DMS114 treated with DMSO at 0.1 percent for 48 hours (cell line): Measurements from ENCODE around the gene BBS9.

Source experiments
- DNase-seq: peaks from one replicate; lab custom pipeline; 2025; ENCODE audit not compliant: unreplicated experiment; lab: John Stamatoyannopoulos, UW

The BBS9 gene

DNA sequence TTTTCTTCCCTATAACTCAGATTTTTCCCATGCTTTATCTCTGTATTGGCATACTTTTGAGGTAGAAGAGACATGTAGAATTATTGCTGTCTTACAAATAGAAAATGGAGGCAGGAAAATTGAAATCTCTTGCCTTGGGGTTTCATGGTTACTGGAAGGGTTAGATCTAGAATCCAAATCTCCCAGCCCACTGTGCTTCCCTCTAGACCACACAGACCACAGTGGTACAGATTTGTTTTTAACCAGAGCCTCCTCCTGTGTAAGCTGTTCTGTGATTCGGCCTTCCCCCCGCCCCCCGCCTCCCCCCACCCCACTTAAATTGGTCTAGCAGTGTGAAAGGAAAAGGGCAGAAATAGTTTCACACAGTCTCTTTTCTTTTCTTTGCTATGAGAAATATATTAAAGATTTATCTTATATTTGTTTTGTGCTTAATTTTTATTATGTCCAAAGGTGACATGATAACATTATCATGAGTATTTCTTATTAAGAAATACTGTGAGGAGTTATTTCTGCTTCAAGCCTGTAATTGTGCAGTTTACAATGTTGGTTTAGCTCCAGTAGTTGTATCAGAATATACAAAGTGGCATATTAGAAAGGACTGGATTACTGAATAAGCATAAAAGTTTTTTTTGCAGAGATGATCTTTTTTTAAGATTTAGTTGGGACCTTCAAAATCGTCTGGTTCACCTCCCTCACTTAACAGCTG, 407.2 kb downstream of the BBS9 start:
- no peak for DNase-seq

DNA sequence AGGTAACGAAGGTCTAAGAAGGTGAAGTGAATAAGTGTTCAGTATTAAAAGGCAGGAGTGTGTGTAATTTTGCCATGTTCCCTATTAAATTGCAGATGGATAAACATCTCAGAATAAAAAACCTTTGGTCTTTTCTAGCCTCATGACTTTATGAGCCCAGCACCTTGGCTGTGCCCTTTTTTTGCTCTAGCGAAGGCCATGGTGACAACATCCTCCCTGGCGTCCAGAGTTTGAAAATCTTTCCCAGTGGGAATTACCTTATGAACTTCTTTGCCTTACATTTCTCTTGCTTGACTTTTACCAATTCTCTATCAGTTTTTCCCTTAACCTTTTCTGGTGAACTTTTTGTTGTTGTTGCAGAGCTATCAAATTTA, 407.7 kb downstream of the BBS9 start:
- no peak for DNase-seq

DNA sequence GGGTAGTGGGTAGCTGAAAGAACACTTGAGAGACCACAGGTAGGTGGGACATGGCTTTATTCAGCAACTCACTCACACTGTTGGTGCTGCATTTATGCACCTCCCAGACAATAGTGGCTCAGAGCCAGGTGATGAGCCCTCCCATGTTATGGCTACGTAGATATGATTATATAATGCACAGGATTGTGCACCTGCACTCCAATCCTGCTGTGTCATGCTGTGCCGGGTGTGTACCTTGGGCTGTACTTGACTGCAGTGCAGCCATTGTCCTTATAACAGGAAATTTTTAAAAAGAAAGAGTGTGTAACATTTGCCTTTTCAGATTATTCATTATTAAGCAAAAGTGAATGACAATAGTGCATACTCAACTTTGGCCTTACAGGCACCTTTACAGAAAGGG, 409.8 kb downstream of the BBS9 start:
- no peak for DNase-seq

- DNase-seq: no peak
These were observed 410.5 kb downstream of the BBS9 start for GRCh38 chr7:33539659-33540400.

GRCh38 chr7:33547880-33548279, 418.5 kb downstream of the BBS9 start:
- no peak for DNase-seq

GRCh38 chr7:33550363-33550762, 421.0 kb downstream of the BBS9 start:
- DNase-seq: no peak

DNA sequence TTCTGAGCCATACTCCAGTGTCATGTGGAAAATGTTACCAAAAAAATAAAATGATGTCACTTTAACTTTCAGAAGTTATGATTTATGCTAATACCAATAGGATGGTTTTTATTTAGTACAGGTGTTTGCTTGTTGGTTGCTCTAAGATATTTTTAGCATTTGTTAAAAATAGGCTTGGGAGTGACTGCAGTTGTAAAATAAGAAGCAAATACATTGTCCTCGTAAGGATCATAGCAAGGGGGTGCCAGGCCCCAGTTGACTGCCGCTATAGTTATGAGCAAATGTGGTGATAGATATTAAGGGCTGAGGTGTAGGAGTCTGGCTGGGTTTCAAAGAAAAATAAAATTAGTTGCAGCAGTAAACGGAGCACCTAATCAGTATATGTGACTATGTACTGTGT, 421.6 kb downstream of the BBS9 start:
- DNase-seq: no peak

GRCh38 chr7:33554046-33554445, 424.7 kb downstream of the BBS9 start:
- DNase-seq: no peak

DNA sequence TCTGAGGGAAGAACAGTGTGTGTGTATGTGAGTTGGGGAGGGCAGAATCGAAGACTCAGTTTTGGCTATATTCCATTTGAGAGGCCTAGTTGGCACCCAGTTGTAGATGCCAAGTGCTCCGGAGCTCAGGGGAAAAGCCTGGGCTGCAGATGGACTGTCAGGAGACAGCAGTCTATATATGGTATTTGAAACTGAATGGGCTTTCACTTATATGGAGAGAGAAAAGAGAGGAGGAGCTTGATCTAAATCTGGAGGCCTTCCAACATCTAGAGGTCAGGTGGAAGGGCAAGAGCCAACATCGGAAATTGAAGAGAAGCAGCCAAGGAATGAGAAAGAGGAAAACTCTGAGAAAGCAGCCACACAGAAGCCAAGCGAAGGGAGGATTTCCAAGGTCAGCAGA, 425.2 kb downstream of the BBS9 start:
- DNase-seq: no peak

GRCh38 chr7:33556472-33556871, 427.1 kb downstream of the BBS9 start:
- no peak for DNase-seq

- no peak for DNase-seq
These were observed 429.4 kb downstream of the BBS9 start for GRCh38 chr7:33558549-33559323.

DNA sequence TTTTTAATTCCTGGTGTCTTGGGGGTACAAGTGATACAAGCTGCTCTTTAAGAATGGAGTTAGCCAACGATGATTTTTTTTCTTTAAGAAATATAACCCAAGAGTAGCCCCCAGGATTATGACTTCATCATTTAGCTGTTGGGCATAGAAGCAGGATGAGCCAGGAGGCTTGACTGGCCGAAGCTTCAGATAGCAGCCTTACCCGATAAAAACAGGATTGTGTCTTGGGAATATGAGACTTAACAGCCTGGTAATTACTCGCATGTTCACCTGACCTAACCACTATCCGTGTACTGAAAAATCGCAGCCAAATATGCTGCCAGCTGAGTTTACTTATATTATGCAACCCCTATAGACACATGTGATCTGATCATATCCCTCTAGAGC, 430.0 kb downstream of the BBS9 start:
- DNase-seq: no peak

DNA sequence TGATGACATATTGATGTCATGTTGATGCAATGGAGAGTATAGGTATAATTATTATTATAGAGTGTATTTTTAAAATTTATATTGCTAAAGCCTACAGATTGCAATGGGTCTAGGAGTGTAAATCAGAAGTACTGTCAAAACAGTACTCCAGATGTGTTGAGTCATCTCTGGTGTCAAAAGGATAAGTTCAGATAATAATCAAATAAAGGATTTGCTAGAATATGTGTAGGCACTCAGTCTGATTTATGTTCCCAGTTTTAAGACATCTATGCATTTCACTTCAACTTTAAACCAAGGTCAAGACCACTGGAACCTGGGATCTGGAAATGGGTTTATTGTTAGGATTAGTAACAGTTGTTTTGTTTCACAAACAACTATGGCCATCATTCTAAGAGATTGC, 433.6 kb downstream of the BBS9 start:
- no peak for DNase-seq

DNA sequence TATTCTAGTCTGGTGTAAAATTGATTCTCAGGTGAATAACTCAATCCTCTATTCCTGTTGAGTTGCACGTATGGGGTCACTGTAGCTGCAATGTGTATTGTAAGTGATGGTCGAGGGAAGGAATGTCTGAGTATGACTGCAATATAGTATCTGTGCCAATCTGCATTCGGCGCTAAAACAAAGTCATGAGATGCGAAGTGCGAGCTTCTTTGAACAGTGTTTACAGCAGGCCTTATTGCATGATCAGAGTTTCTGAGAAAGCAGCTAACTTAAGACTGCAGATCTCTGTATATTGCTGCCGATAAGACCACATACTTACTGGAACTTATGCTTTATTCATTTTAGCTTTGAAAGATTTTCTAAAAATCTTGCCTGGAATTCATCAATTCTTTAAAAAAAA, 434.3 kb downstream of the BBS9 start:
- DNase-seq: no peak

- no peak for DNase-seq
These were observed 448.8 kb downstream of the BBS9 start for GRCh38 chr7:33578166-33578565.

DNA sequence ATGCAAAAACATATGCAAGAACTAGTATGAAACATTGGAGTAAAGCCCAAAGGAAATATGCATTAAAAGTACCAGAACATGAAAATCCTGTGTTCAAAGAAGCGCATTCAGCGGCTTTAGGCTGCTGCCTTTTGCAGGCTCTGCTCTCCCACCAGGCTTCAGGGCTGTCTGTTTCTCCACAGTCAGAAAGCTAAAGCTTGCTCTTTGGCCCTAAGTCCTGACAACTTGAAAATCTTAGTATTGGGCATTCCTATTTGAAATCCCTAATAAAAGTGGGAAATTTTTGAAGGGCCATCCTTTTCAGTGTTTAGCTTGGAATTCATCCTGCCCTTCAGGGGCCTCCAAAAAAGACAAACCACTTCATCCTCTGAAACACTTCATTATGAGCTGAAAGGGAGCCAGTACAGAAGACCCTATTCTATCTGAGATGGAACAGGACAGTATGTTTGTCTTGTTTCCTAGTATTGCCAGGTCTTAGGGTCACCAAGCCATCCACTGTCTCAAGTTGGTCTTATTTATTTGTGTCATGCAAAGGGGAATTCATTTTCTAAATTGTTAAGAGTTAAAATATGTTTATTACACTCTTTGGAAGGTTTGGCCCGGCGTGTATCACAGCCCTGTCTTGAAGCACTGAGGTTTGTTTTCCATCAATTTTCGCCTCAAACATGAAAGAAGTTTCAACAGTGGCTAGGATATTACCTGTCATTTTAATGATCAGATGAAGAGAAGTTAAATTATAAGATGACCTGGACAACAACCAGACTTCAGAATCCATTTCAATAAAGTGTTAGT, 449.7 kb downstream of the BBS9 start:
- no peak for DNase-seq

GRCh38 chr7:33579673-33579960, 450.3 kb downstream of the BBS9 start:
- no peak for DNase-seq

- DNase-seq: no peak
These were observed 451.9 kb downstream of the BBS9 start for GRCh38 chr7:33581236-33581635.

DNA sequence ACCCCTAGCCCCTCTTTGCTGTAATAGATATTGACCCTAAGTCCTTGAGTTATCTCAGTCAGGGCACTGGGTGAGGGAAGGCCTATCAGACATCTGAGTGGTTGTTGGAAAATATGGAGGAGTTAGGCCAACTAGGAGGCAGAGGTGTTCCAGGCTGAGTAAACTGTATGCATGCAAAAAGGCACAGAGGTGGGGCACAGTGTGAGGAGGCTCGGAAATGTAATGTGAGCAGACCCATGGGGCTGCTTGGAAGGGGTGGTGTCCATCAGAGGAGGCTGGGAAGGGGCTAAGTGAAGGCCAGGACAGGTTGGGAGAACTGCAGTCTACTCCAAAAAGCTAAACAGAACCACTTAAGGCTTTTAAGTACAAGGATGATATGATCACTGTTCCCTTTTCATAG, 452.7 kb downstream of the BBS9 start:
- no peak for DNase-seq

DNA sequence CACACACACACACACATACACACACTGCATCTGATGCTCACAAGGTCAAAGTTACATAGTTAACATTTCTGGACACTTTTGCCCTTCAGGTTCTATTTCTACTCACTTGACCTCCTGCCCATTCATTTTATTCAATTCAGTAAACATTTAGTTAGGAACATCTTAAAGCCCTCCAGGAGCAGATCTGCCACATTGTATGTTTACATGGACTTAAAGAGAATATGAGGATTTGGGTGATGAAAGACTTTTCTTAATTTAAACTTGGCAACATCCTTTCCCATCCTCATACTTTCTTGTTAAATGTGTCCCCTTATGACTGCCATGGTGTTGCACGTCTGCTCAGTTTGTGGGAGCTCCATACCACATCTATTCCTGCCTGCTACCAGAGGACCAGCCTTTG, 453.2 kb downstream of the BBS9 start:
- no peak for DNase-seq

GRCh38 chr7:33589911-33590310, 460.5 kb downstream of the BBS9 start:
- no peak for DNase-seq

GRCh38 chr7:33590916-33591315, 461.6 kb downstream of the BBS9 start:
- DNase-seq: no peak
